ENCODE measurements around the gene MAX. TPM values are rescaled to one million over a fixed set of nuclear protein-coding genes. Genes with fewer than 3 reads are reported as not detected.

The MAX gene
- total RNA-seq, 4 donors from 2014 or later: 61.8 to 87.1 (median 80.9) TPM

GRCh38 chr14:65144170-65144569, 41.9 kb upstream of the MAX start:
- no peak overlapping the region for H3K4me3 ChIP-seq
- no peaks in the 10 kb centered on the region for H3K9me3 ChIP-seq
- peaks cover 24% of the 10 kb centered on the region for H3K27me3 ChIP-seq
- no peaks in the 10 kb centered on the region for H3K4me1 ChIP-seq
- no peak overlapping the region for H3K27ac ChIP-seq
- TF ChIP-seq EP300 (IDR thresholded peaks at IDR 0.05): no peak
- TF ChIP-seq POLR2A (IDR thresholded peaks at IDR 0.05): no peak
- no peak for TF ChIP-seq POLR2AphosphoS5 (IDR thresholded peaks at IDR 0.05)
- no peak for TF ChIP-seq CTCF (IDR thresholded peaks at IDR 0.05)
- 80% methylated on average over 1 of the region's 8 CpGs; no CpG with 5 or more reads in 1 of the 2 donors for WGBS, 2 donors (ENCODE audit: low coverage in 1 of 2)
- no peaks in the 10 kb centered on the region for H3K36me3 ChIP-seq
- no peak for ATAC-seq

DNA sequence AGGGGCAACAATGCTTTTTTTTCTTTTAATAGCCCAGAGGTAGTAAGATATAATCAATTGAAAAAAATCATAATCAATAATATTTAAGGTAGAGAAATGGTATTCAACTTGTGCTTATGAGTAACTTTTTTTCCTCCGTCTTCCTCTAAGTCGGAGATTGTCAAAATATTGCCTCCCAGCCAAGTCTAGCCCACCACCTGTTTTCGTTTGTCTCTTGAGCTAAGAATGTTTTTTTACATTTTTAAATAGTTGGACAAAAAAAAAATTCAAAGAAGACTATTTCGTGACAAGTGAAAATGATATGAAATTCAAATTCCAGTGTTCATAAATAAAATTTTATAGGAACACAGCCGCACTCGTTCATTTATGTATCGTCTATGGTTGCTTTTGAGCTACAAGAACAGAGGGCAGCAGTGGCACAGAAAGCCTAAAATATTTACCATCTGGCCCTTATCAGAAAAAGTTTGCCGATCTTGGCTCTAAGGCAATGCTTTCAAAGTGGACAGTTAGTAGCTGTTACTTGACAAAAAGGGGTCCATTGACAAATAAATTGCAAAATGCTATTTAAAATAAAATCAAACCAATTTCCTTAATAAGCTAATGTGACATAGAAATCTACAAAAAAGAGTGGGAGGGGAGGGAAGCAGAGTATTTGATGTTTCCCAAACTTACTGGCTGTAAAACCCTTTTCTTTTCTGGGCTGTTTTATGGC, 40.8 kb upstream of the MAX start:
- Histone ChIP-seq H3K4me1 (no peaks in the 10 kb centered on the region), H3K9me3 (no peaks in the 10 kb centered on the region), H3K4me3 (no peak overlapping the region), H3K27me3 (peaks cover 24% of the 10 kb centered on the region), H3K27ac (no peak overlapping the region), H3K36me3 (no peaks in the 10 kb centered on the region)
- TF ChIP-seq POLR2A (IDR thresholded peaks at IDR 0.05) (no peak), EP300 (IDR thresholded peaks at IDR 0.05) (no peak), POLR2AphosphoS5 (IDR thresholded peaks at IDR 0.05) (no peak), CTCF (IDR thresholded peaks at IDR 0.05) (no peak)
- ATAC-seq: no peak
- 46 to 49% methylated on average over 8 of the region's 8 CpGs for WGBS, 2 donors (ENCODE audit: low coverage in 1 of 2)

- Histone ChIP-seq H3K27ac (no peak overlapping the region), H3K27me3 (peaks cover 24% of the 10 kb centered on the region), H3K36me3 (no peaks in the 10 kb centered on the region), H3K9me3 (no peaks in the 10 kb centered on the region), H3K4me1 (no peaks in the 10 kb centered on the region), H3K4me3 (no peak overlapping the region)
- WGBS, 2 donors (ENCODE audit: low coverage in 1 of 2): 65 to 77% methylated on average over 4 of the region's 4 CpGs
- no peak for ATAC-seq
- TF ChIP-seq POLR2AphosphoS5 (IDR thresholded peaks at IDR 0.05) (no peak), POLR2A (IDR thresholded peaks at IDR 0.05) (no peak), CTCF (IDR thresholded peaks at IDR 0.05) (no peak), EP300 (IDR thresholded peaks at IDR 0.05) (no peak)
Observed at GRCh38 chr14:65142429-65142828, 40.1 kb upstream of the MAX start.

- Histone ChIP-seq H3K9me3 (no peaks in the 10 kb centered on the region), H3K27me3 (peaks cover 24% of the 10 kb centered on the region), H3K4me1 (no peaks in the 10 kb centered on the region), H3K36me3 (no peaks in the 10 kb centered on the region), H3K27ac (no peak overlapping the region), H3K4me3 (no peak overlapping the region)
- ATAC-seq: no peak
- 53 to 75% methylated on average over 2 to 5 of the region's 5 CpGs for WGBS, 2 donors (ENCODE audit: low coverage in 1 of 2)
- TF ChIP-seq EP300 (IDR thresholded peaks at IDR 0.05): no peak
- no peak for TF ChIP-seq POLR2AphosphoS5 (IDR thresholded peaks at IDR 0.05)
- no peak for TF ChIP-seq CTCF (IDR thresholded peaks at IDR 0.05)
- no peak for TF ChIP-seq POLR2A (IDR thresholded peaks at IDR 0.05)
Observed at GRCh38 chr14:65141523-65141922, 39.2 kb upstream of the MAX start.

GRCh38 chr14:65137648-65138307, 35.5 kb upstream of the MAX start:
- no peaks in the 10 kb centered on the region for H3K9me3 ChIP-seq
- H3K4me1 ChIP-seq: no peaks in the 10 kb centered on the region
- TF ChIP-seq CTCF (IDR thresholded peaks at IDR 0.05) (no peak), POLR2A (IDR thresholded peaks at IDR 0.05) (no peak), EP300 (IDR thresholded peaks at IDR 0.05) (no peak), POLR2AphosphoS5 (IDR thresholded peaks at IDR 0.05) (no peak)
- H3K36me3 ChIP-seq: no peaks in the 10 kb centered on the region
- no peak overlapping the region for H3K4me3 ChIP-seq
- ATAC-seq: no peak
- H3K27ac ChIP-seq: no peak overlapping the region
- WGBS, 2 donors (ENCODE audit: low coverage in 1 of 2): 66 to 78% methylated on average over 8 of the region's 9 CpGs
- H3K27me3 ChIP-seq: no peaks in the 10 kb centered on the region
